MM.1S (cell line): ENCODE results near the gene TCF23.

Experiments used
- DNase-seq: peaks from one replicate; pipeline ENCODE4 v3.0.0-alpha.2; 2015
- H2AFZ ChIP-seq: fragments of 300-600 bp; sonication (generic); 2 replicates; pipeline ENCODE4 v1.6.0; 2016; ENCODE audit warnings: antibody characterized with exemption, low read length
- H3F3A ChIP-seq: fragments of 300-600 bp; sonication (generic); 2 replicates; pipeline ENCODE4 v1.6.1; 2016; ENCODE audit warnings: mild to moderate bottlenecking, antibody characterized with exemption, low read length, moderate library complexity, mixed read lengths; ENCODE audit not compliant: insufficient read depth
- H3K27ac ChIP-seq: fragments of 300-600 bp; sonication (generic); 2 replicates; pipeline ENCODE4 v1.5.1; 2016; ENCODE audit warnings: mild to moderate bottlenecking, low read length
- H3K27me3 ChIP-seq: fragments of 300-600 bp; sonication (generic); replicated peaks from 2 replicates; pipeline ENCODE4 v1.6.0; 2016; ENCODE audit warnings: low read length; ENCODE audit not compliant: insufficient read depth
- H3K36me3 ChIP-seq: fragments of 300-600 bp; sonication (generic); replicated peaks from 2 replicates; pipeline ENCODE4 v1.6.1; 2016; ENCODE audit warnings: mild to moderate bottlenecking, low read length, mixed read lengths; ENCODE audit not compliant: insufficient read depth
- H3K4me1 ChIP-seq: fragments of 300-600 bp; sonication (generic); 2 replicates; pipeline ENCODE4 v1.6.1; 2016; ENCODE audit warnings: low read length, mixed read lengths
- H3K4me2 ChIP-seq: fragments of 300-600 bp; sonication (generic); 2 replicates; pipeline ENCODE4 v1.6.0; 2016; ENCODE audit warnings: low read depth, low read length
- H3K4me3 ChIP-seq: fragments of 300-600 bp; sonication (generic); 2 replicates; pipeline ENCODE4 v1.5.1; 2016; ENCODE audit warnings: low read length, mixed read lengths
- H3K79me2 ChIP-seq: fragments of 300-600 bp; sonication (generic); 2 replicates; pipeline ENCODE4 v1.6.1; 2016; ENCODE audit warnings: mixed run types, low read length, mixed read lengths
- H3K9ac ChIP-seq: fragments of 300-600 bp; sonication (generic); 2 replicates; pipeline ENCODE4 v1.6.1; 2016; ENCODE audit warnings: low read length, mixed read lengths
- H3K9me2 ChIP-seq: fragments of 300-600 bp; sonication (generic); replicated peaks from 2 replicates; pipeline ENCODE4 v1.6.1; 2016; ENCODE audit warnings: mild to moderate bottlenecking, low read length, mixed read lengths; ENCODE audit not compliant: insufficient read depth
- H3K9me3 ChIP-seq: fragments of 300-600 bp; sonication (generic); replicated peaks from 2 replicates; pipeline ENCODE4 v1.6.1; 2016; ENCODE audit warnings: mild to moderate bottlenecking, low read length, mixed read lengths; ENCODE audit not compliant: insufficient read depth
- H4K20me1 ChIP-seq: fragments of 300-600 bp; sonication (generic); 2 replicates; pipeline ENCODE4 v1.6.1; 2016; ENCODE audit warnings: mild to moderate bottlenecking, low read length, moderate library complexity, mixed read lengths; ENCODE audit not compliant: insufficient read depth
- CTCF ChIP-seq: fragments of 300-600 bp; sonication (generic); IDR thresholded peaks from 2 replicates; pipeline ENCODE4 v1.5.1; 2016; ENCODE audit warnings: antibody characterized with exemption, low read length, mixed read lengths
- EZH2 ChIP-seq: fragments of 300-600 bp; sonication (generic); optimal IDR thresholded peaks from 2 replicates; pipeline ENCODE3; 2017; ENCODE audit warnings: low read depth, mild to moderate bottlenecking, antibody characterized with exemption, low read length, mixed read lengths
- EZH2phosphoT487 ChIP-seq: fragments of 300-600 bp; sonication (generic); IDR thresholded peaks from 2 replicates; pipeline ENCODE4 v1.6.1; 2018; ENCODE audit warnings: antibody characterized with exemption, low read length

Gene TCF23

DNA sequence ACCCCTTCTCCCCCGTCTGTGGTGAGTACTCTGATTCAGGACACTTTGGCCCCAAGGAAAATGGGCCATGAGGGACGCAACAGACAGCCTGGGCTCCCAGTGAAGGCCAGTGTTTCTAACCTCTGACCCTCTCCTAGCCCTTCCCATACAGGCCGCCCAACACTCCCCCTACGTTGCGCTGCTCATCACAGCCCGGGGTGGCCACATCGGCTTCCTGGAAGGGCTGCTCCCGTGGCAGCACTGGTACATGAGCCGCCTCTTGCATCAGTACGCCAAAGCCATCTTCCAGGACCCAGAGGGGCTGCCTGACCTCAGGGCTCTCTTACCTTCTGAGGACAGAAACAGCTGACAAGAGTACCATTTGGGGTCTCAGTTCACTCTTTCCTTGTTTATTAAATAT is 18.4 kb upstream of the TCF23 start:
- no peaks in the 10 kb centered on the region for H4K20me1 ChIP-seq

DNA sequence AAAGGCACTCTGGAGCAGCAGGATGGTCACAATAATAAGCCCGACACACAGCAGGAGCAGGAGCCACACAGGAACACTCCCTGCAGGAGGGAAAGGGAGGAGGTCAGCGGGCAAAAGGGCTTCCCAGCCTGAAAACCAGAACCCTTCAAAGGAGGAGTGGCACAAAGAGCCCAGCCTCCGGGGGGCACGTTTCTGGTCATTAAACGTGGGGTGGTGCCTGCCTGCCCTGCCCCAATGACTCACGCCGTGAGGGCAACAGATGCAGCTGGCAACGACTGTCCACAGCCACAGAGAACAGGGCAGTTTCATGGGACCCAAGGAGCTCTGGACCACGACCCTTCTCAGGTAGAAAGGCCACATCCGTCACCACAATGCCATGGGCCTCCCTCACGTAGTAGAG is 17.4 kb upstream of the TCF23 start:
- Histone ChIP-seq H3K79me2 (peaks cover 25% of the 10 kb centered on the region), H2AFZ (no peak overlapping the region), H4K20me1 (no peaks in the 10 kb centered on the region), H3K27ac (no peak overlapping the region), H3K4me1 (no peaks in the 10 kb centered on the region), H3K4me3 (no peak overlapping the region), H3K9me3 (no peaks in the 10 kb centered on the region), H3K27me3 (no peaks in the 10 kb centered on the region), H3K9me2 (no peaks in the 10 kb centered on the region), H3F3A (0 out of 2 replicates have a peak, but pooled peaks cover 11% of the 10 kb centered on the region), H3K4me2 (no peak overlapping the region), H3K9ac (no peak overlapping the region), H3K36me3 (peaks cover 10% of the 10 kb centered on the region; the same call in 1 of the 2 replicates)
- no peak for DNase-seq
- no peak for TF ChIP-seq EZH2
- no peak for TF ChIP-seq CTCF
- no peak for TF ChIP-seq EZH2phosphoT487

More for the DNA sequence above, 18.4 kb upstream of the TCF23 start:
- peaks cover 10% of the 10 kb centered on the region; the same call in 1 of the 2 replicates for H3K36me3 ChIP-seq
- H3F3A ChIP-seq = 0 out of 2 replicates have a peak, but pooled peaks cover 7% of the 10 kb centered on the region
- H3K27ac ChIP-seq = no peak overlapping the region
- H3K4me2 ChIP-seq = no peak overlapping the region
- H3K9me2 ChIP-seq = no peaks in the 10 kb centered on the region
- H3K79me2 ChIP-seq = peaks cover 25% of the 10 kb centered on the region
- H3K9ac ChIP-seq = no peak overlapping the region
- TF ChIP-seq EZH2 (no peak), CTCF (no peak), EZH2phosphoT487 (no peak)
- H3K4me3 ChIP-seq = no peak overlapping the region
- DNase-seq = no peak
- H3K9me3 ChIP-seq = no peaks in the 10 kb centered on the region
- no peaks in the 10 kb centered on the region for H3K27me3 ChIP-seq
- H2AFZ ChIP-seq = no peak overlapping the region
- no peaks in the 10 kb centered on the region for H3K4me1 ChIP-seq

GRCh38 chr2:27133195-27133875 is 15.5 kb upstream of the TCF23 start:
- H2AFZ ChIP-seq = no peak overlapping the region
- H3K4me1 ChIP-seq = no peaks in the 10 kb centered on the region
- H3K4me3 ChIP-seq = peak overlapping the region; percentile 90
- DNase-seq = peak; percentile 16
- no peaks in the 10 kb centered on the region for H3K27me3 ChIP-seq
- H3K79me2 ChIP-seq = peaks cover 25% of the 10 kb centered on the region
- TF ChIP-seq CTCF = no peak
- no peak for TF ChIP-seq EZH2phosphoT487
- TF ChIP-seq EZH2 = no peak
- peak overlapping the region; percentile 98 for H3K9ac ChIP-seq
- H3F3A ChIP-seq = 0 out of 2 replicates have a peak, but pooled peaks cover 11% of the 10 kb centered on the region
- H3K27ac ChIP-seq = no peak overlapping the region
- no peaks in the 10 kb centered on the region for H3K9me2 ChIP-seq
- peak overlapping the region; percentile 95 for H3K4me2 ChIP-seq
- H4K20me1 ChIP-seq = no peaks in the 10 kb centered on the region
- no peaks in the 10 kb centered on the region for H3K9me3 ChIP-seq
- peaks cover 10% of the 10 kb centered on the region; the same call in 1 of the 2 replicates for H3K36me3 ChIP-seq
